ENCODE results near the gene RHBDL3. TPM values are rescaled to one million over a fixed set of nuclear protein-coding genes. Genes with fewer than 3 reads are reported as not detected.
A peak's percentile ranks its signal among the peaks of the same experiment; 100 is the strongest.

The RHBDL3 gene
- total and polyA plus RNA-seq, 5 experiments from 2014 or later: not detected

GRCh38 chr17:32357615-32358014 is 92.0 kb downstream of the RHBDL3 start:
- H3K27me3 Mint-ChIP-seq: no peaks in the 10 kb centered on the region
- H3K9me3 Mint-ChIP-seq: no peaks in the 10 kb centered on the region
- H3K4me1 Mint-ChIP-seq: peaks cover 22 to 73% (median 60%) of the 10 kb centered on the region in 4 donors
- DNase-seq (no peak), ATAC-seq (no peak)
- POLR2A ChIA-PET: interaction anchor here (0.7 kb wide), 1 partner anchor 56 kb away, joined by 4 read pairs; no protein-coding TSS in a partner anchor
- H3K4me3 Mint-ChIP-seq: no peak overlapping the region
- no peak overlapping the region for H3K27ac Mint-ChIP-seq
- peaks cover 0 to 91% (median 35%) of the 10 kb centered on the region in 3 donors for H3K36me3 Mint-ChIP-seq

- Mint-ChIP-seq H3K9me3 (no peaks in the 10 kb centered on the region), H3K36me3 (peaks cover 0 to 93% (median 35%) of the 10 kb centered on the region in 3 donors), H3K4me3 (no peak overlapping the region), H3K27ac (no peak overlapping the region), H3K27me3 (no peaks in the 10 kb centered on the region), H3K4me1 (peaks cover 9 to 62% (median 42%) of the 10 kb centered on the region in 4 donors)
- POLR2A ChIA-PET: no interaction called here
- ATAC-seq (no peak), DNase-seq (no peak)
Measured at GRCh38 chr17:32361270-32361669, 95.6 kb downstream of the RHBDL3 start.

GRCh38 chr17:32370426-32370825 is 104.8 kb downstream of the RHBDL3 start:
- H3K4me3 Mint-ChIP-seq: no peak overlapping the region
- peaks cover 6 to 33% (median 20%) of the 10 kb centered on the region in 4 donors for H3K4me1 Mint-ChIP-seq
- ATAC-seq (no peak), DNase-seq (no peak)
- no peaks in the 10 kb centered on the region for H3K9me3 Mint-ChIP-seq
- H3K27me3 Mint-ChIP-seq: no peaks in the 10 kb centered on the region
- peaks cover 0 to 95% (median 7%) of the 10 kb centered on the region in 3 donors for H3K36me3 Mint-ChIP-seq
- POLR2A ChIA-PET: interaction anchor here (0.6 to 1.0 kb wide), 3 partner anchors 20 to 65 kb away, joined by 3 read pairs; partner anchors contain the start of gene C17orf75
- H3K27ac Mint-ChIP-seq: peak overlapping the region in 1 of 10 donors; percentile 12

Small RNA genes within 50 kb of the gene (microRNA-seq; reads per million reads assigned to microRNA genes)
- not detected for gene MIR632 (ENCODE audit: borderline microRNAs expressed)

Other genes starting within 250 kb of the RHBDL3 start
- 10 to 100 TPM; 32.2 to 35.6 TPM for gene RHOT1, start 123.3 kb upstream of the RHBDL3 start, total RNA-seq
- gene RHOT1, start 123.3 kb upstream of the RHBDL3 start, polyA plus RNA-seq: 10 to 100 TPM; 17.8 to 26.7 (median 24.7) TPM
- 10 to 100 TPM; 25.6 to 28.0 TPM for gene C17orf75, start 76.3 kb downstream of the RHBDL3 start, total RNA-seq
- gene C17orf75, start 76.3 kb downstream of the RHBDL3 start, polyA plus RNA-seq: 10 to 100 TPM in 1 of 3 donors, 1 to 10 TPM in 2; 8.4 to 12.3 (median 9.8) TPM
- gene ZNF207, start 84.3 kb downstream of the RHBDL3 start, total RNA-seq: 100 to 1,000 TPM; 285 to 287 TPM
- gene ZNF207, start 84.3 kb downstream of the RHBDL3 start, polyA plus RNA-seq: 100 to 1,000 TPM; 120 to 137 (median 127) TPM
- gene PSMD11, start 178.7 kb downstream of the RHBDL3 start, total RNA-seq: 10 to 100 TPM; 64.9 to 72.2 TPM
- gene PSMD11, start 178.7 kb downstream of the RHBDL3 start, polyA plus RNA-seq: 100 to 1,000 TPM; 102 to 122 (median 112) TPM
- 10 to 100 TPM; 17.6 to 17.8 TPM for gene CDK5R1, start 221.2 kb downstream of the RHBDL3 start, total RNA-seq
- gene CDK5R1, start 221.2 kb downstream of the RHBDL3 start, polyA plus RNA-seq: 10 to 100 TPM in 1 of 3 donors, 1 to 10 TPM in 2; 5.9 to 12.0 (median 9.6) TPM

All from naive thymus-derived CD8-positive, alpha-beta T cell (primary cell).